ENCODE data around the gene FOXC1. TPM values are rescaled to one million over a fixed set of nuclear protein-coding genes. Genes with fewer than 3 reads are reported as not detected.

The FOXC1 gene
- total RNA-seq, 1 experiment from 2014 or later = 7.3 TPM

DNA sequence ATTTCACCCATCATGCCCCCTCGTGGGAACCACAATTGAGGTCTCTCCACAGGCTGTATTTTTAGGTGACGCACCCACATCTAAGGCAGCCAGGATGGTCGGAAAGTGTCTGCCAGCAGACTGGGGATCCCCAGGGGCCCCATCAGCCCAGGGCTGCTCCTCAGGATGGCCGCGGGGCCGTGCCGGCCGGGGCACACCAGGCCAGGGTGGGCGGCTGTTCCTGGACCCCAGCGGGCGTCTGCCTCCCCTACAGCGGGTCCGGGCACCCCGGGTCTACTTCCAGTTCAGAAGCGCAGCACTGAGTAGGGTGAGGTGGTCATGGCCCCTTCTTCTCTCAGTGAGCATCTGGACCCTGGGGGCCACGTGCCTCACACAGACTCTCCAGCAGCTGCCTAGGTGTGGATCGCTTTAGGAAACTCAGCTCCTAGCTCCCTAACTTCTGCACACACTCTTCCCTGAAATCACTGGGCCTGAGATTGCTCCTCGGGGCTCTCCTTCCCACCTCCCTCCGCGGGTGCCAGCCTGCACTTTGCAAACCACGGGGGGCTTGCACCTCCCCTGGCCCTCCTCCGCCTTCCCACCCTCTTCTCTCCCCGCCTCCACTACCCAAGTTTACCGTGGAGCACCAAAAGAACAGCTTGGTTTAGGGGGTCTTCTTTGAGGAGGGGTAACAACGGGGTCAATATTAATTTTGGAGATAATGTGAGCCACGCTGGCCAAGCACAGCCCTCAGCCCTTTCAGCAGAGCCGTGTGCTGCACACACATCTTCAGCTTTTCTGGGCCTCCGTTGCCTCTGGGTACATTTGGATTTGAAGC is 14.2 kb upstream of the FOXC1 start:
- ATAC-seq = no peak
- no peaks in the 10 kb centered on the region for H3K9me2 ChIP-seq (replicated peaks; ENCODE audit: low read length)
- ChIA-PET CTCF (no interaction called here), POLR2A (ENCODE audit: unreplicated experiment) (no interaction called here)
- H3K36me3 ChIP-seq (ENCODE audit: low read depth, low read length) = no peaks in the 10 kb centered on the region
- H4K20me1 ChIP-seq (ENCODE audit: low read length) = no peaks in the 10 kb centered on the region
- H3K4me3 ChIP-seq (ENCODE audit: low read length) = peak overlapping the region; percentile 34; the same call in 1 of the 2 replicates
- peak overlapping the region; percentile 82 for H3K4me2 ChIP-seq (ENCODE audit: low read length)
- no peaks in the 10 kb centered on the region for H3K9me3 ChIP-seq (ENCODE audit: low read length)
- no peak overlapping the region for H3K27ac ChIP-seq (ENCODE audit: low read length)
- no peaks in the 10 kb centered on the region for H3K79me2 ChIP-seq (ENCODE audit: low read length)
- H3K4me1 ChIP-seq (ENCODE audit: insufficient read depth, low read length) = peaks cover 39% of the 10 kb centered on the region
- no peak for TF ChIP-seq EZH2 (IDR thresholded peaks at IDR 0.05; ENCODE audit: low read length, unreplicated experiment)
- TF ChIP-seq EZH2phosphoT487 (IDR thresholded peaks at IDR 0.05; ENCODE audit: borderline replicate concordance, low read length) = no peak
- TF ChIP-seq, protein P1, sequence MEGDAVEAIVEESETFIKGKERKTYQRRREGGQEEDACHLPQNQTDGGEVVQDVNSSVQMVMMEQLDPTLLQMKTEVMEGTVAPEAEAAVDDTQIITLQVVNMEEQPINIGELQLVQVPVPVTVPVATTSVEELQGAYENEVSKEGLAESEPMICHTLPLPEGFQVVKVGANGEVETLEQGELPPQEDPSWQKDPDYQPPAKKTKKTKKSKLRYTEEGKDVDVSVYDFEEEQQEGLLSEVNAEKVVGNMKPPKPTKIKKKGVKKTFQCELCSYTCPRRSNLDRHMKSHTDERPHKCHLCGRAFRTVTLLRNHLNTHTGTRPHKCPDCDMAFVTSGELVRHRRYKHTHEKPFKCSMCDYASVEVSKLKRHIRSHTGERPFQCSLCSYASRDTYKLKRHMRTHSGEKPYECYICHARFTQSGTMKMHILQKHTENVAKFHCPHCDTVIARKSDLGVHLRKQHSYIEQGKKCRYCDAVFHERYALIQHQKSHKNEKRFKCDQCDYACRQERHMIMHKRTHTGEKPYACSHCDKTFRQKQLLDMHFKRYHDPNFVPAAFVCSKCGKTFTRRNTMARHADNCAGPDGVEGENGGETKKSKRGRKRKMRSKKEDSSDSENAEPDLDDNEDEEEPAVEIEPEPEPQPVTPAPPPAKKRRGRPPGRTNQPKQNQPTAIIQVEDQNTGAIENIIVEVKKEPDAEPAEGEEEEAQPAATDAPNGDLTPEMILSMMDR (conservative IDR thresholded peaks at IDR 0.05; ENCODE audit: low read depth, low read length) = no peak
- BruUV-seq (replicated peaks) = no TSS peak
- no peaks in the 10 kb centered on the region for H3F3A ChIP-seq (ENCODE audit: low read length, unreplicated experiment)
- H3K9ac ChIP-seq (ENCODE audit: low read length) = no peak overlapping the region
- H3K27me3 ChIP-seq (ENCODE audit: low read length) = peaks cover 20% of the 10 kb centered on the region
- DNase-seq = no peak
- intact Hi-C loops (cut with micrococcal nuclease) = loop anchor here (1.0 to 2.0 kb wide), 6 partner anchors 601 to 1149 kb away; no protein-coding TSS in a partner anchor
- peak overlapping the region; percentile 65 for H2AFZ ChIP-seq (ENCODE audit: low read length)

DNA sequence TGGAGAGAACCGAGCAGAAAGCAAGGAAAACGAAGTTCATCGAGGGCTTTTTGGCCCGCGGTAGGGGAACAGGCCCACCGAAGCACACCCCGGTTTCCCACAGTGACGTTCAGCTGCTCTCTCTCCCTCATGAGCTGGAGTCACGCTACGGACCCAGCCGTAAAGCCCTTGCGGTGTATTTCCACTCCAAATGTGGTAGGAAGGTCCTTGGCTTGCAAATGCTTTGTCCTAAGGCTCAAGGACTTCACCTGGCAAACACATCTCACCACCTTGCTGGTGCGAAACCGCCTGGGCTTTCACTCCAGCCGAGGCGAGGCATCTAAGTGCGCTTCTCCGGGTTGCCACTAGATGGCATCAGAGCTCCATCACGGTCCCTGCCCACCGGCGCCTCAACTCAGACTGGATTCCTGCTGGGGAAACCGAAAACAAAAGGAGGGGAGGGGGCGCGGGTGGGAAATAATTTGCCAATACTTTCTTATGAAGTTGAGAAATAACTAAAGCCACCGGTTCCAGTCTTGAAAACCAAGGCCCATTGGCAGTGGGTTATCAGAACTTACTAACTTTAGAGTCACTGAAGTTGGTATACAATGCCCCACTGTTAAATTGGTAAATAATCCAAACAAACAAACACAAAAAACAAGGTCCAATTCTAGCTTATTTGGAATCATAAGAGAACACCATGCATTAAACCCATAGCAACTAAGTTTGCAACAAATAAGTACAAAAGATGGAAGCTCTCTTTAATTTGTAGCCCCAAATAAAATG is 13.4 kb upstream of the FOXC1 start:
- Histone ChIP-seq H3K36me3 (ENCODE audit: low read depth, low read length) (no peaks in the 10 kb centered on the region), H3K79me2 (ENCODE audit: low read length) (no peaks in the 10 kb centered on the region), H2AFZ (ENCODE audit: low read length) (peak overlapping the region; percentile 65), H3K27me3 (ENCODE audit: low read length) (peaks cover 20% of the 10 kb centered on the region), H4K20me1 (ENCODE audit: low read length) (no peaks in the 10 kb centered on the region), H3K9me2 (replicated peaks; ENCODE audit: low read length) (no peaks in the 10 kb centered on the region), H3K4me2 (ENCODE audit: low read length) (peak overlapping the region; percentile 69), H3K9me3 (ENCODE audit: low read length) (no peaks in the 10 kb centered on the region), H3K4me3 (ENCODE audit: low read length) (peak overlapping the region; percentile 34; the same call in 1 of the 2 replicates), H3K27ac (ENCODE audit: low read length) (no peak overlapping the region), H3K4me1 (ENCODE audit: insufficient read depth, low read length) (peaks cover 39% of the 10 kb centered on the region), H3K9ac (ENCODE audit: low read length) (no peak overlapping the region), H3F3A (ENCODE audit: low read length, unreplicated experiment) (no peaks in the 10 kb centered on the region)
- CTCF ChIA-PET = interaction anchor here (0.6 kb wide), 1 partner anchor 25 kb away, joined by 3 read pairs; no protein-coding TSS in a partner anchor
- TF ChIP-seq EZH2phosphoT487 (IDR thresholded peaks at IDR 0.05; ENCODE audit: borderline replicate concordance, low read length) (no peak), EZH2 (IDR thresholded peaks at IDR 0.05; ENCODE audit: low read length, unreplicated experiment) (no peak)
- TF ChIP-seq, protein P1 (conservative IDR thresholded peaks at IDR 0.05; ENCODE audit: low read depth, low read length) = peak; percentile 93
- ATAC-seq = peak; percentile 53
- POLR2A ChIA-PET (ENCODE audit: unreplicated experiment) = no interaction called here
- DNase-seq = peak; percentile 66
- intact Hi-C loops (cut with micrococcal nuclease) = loop anchor here (1.0 to 2.0 kb wide), 6 partner anchors 600 to 1149 kb away; no protein-coding TSS in a partner anchor
- BruUV-seq (replicated peaks) = no TSS peak
